GM19193 (cell line): ENCODE data around the gene GRB10.

Experiments
- POLR2A ChIP-seq: IDR thresholded peaks from 4 replicates; pipeline ENCODE4 v1.6.1; 2011; ENCODE audit not compliant: insufficient read depth, insufficient read length; ENCODE audit errors: extremely low read depth

The GRB10 gene

DNA sequence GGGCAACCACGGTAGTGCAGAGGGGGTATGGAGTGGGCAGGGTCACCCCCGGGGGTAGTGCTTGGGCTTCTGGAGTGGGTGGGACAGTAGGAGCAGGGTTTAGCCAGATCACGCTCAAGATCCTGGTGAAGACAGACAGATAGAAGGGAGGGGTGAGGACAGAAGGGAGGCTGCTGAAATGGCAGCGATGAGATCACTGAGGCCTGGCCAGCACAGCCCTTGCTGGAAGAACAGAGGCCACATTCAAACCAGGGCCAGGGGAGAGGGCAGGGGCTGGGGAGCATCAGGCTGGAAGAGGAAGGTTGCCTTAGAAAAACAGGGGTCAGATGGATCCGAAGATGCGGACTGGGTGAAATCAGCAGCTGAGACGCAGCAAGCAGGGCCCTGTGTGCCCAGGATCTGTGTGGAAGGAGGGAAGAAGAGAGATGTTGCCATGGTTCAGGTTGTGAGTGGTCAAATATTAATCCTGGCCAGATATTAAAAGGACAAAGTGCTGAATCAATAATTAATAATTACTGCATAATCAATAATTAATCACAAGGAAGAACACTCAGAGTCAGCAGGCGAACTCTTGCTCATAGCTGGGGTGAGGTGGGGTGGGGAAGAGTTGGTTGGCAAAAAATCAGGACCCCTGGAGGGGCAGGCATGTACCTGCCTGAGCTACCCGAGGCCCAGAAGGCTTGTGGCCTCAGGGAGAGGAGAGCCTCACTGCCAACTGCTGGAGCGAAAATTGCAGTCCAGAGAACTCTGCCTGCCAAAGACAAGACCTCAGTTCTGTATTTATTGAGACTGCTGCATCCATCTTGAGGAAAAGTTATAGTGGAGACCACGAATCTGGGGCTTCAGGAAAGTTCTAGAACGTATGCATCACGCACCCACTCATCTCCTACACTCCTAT lies 105.7 kb downstream of the GRB10 start:
- no peak for TF ChIP-seq POLR2A

GRCh38 chr7:50676079-50676478 lies 106.6 kb downstream of the GRB10 start:
- TF ChIP-seq POLR2A, result no peak

GRCh38 chr7:50674896-50675835 lies 107.5 kb downstream of the GRB10 start:
- no peak for TF ChIP-seq POLR2A

DNA sequence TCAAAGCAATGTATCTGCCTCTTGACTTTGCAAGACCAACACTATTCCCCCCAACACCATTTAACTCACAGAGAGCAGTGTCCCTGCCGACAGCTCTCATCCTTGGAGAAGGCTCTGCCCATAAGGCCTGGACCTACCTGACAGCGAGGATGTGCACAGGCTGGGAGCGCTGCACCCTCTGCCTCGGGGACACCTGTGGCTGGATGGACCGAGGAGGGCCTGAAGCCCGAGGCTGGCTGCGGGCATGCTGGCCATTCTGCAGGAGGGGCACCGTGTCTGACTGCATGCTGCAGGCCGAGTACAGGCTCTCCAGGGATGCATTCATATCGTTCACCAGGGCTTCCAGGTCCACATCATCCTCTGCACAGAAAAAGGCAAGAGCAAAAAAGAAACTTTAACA lies 108.4 kb downstream of the GRB10 start:
- no peak for TF ChIP-seq POLR2A

DNA sequence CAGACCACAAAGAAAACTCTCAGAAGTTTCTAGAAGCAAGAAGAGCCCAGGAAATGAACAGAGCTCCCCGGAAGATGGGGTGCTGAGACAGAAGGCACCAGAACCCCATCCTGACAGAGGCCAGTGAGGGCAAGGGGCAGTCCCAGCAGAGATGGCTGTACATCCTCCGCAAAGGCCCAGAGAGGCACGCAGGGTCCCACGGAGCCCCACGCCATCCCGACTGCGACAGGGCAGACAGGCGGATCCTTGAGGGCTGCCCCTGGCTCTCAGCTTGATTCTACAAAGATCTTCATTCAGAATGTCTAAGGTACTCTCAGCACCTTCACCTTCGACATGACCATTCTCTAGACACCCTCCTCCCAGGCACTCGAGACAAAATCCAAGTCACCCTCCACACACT lies 109.6 kb downstream of the GRB10 start:
- TF ChIP-seq POLR2A, result no peak

- TF ChIP-seq POLR2A, result no peak
Observed at GRCh38 chr7:50672045-50672444, 110.7 kb downstream of the GRB10 start.

- TF ChIP-seq POLR2A, result no peak
Observed at GRCh38 chr7:50671386-50671785, 111.3 kb downstream of the GRB10 start.

GRCh38 chr7:50669890-50670289 lies 112.8 kb downstream of the GRB10 start:
- TF ChIP-seq POLR2A, result no peak

DNA sequence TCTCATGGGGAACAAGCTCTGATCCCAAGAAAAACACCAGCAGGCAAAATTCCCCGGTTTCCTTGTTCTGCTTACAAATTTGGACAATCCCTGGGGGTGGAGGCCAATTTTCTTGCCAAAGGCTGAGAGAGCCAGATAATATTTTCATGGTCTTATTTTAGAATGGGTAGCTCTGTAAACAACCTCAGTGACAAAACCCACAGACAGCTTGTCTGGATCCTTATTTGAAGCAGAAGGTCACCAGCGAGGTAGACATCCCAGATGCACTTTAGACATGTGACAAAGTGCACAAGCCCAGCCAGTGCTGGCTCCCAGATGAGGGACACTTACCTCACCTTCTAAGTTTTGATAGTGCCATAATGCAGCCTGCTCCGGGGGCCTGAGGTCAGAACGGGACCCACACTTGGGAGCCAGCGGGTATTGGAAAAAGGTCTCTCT lies 114.9 kb downstream of the GRB10 start:
- TF ChIP-seq POLR2A, result no peak

DNA sequence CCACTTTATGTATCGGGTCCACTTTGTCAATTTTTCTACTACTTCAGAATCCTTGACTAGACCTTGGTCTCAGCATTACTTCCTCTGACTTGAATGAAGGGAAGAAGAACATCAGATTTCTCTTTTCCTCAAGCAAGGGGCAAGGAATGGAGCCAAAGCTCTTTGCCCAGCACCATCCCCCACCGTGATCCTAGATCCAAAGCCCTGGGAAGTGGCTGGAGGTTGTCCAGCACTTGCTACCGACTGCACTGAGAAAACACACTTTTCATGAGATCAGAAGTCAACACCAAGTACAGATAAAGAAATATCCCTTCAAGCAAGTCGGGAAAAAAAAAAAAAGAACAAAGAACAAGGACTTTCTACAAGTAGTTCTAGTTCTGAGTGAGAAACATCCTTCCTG lies 115.4 kb downstream of the GRB10 start:
- TF ChIP-seq POLR2A, result no peak

DNA sequence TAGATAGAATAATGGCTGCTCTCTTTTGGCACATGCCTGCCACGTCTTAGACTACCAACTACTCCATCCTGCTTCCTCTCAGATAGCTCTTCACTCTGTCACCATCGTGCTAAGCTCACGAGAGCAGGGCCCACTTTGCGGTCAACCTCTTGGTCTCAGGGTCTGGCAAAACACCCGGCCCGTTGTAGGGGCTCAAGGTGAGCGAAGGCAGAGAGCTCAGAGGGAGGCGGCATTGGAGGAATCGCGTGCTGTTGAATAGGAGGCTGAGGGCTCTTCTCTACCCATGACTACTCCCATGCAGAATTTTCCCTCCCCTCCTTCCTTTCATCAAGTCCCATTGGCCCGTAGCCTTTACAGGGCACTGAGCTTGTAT lies 116.6 kb downstream of the GRB10 start:
- no peak for TF ChIP-seq POLR2A

DNA sequence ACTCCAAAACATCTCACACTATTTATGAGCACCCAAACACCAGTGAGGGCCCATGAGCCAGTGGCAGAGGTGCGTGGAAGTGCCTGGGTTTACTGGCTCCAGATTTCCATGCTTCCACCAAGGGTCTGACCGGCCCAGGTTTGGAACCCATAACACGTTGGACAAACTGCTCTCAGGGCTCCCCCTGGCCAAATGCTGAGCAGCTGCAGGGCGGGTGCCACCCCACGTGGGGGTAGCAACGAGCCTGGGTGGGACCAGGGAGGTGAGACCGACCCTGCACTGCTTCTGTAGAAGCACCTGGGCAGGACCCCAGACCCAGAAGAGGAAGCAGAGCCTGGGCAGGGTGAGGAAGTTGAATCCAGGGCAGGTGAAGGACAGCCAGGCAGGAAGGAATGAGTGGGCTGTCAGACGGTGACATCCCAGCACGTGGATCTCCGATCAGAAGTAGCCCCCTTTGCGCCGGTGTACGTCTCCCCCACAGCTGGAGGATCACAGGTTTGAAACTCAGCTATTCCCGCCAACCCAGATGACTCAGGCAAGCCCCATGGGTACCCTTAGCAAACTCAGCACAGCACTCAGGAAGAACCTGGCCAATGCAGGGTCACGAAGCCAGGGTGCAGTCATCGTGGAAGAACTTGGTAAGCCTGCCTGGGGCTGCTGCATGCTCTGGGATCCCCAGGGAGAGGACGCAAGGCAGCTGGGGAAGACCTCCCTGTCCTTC lies 117.1 kb downstream of the GRB10 start:
- TF ChIP-seq POLR2A, result no peak

DNA sequence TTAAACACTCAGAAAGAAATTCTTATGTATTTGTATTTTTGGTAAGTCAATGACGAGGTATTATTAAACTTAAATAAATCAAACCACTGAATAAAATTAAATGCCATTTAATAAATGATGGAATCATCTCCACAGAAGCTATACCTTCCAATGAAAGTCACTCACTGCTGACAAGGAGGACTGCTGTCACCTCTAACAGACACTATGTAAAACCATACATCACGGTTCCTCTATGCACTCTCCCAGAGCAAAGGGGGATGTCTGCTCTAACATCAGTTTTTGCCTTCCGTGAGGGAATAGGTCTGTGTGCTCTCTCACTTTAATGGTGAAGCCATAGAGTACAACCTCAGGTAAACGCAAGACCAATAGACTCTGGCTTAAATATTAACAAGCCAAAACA lies 117.8 kb downstream of the GRB10 start:
- no peak for TF ChIP-seq POLR2A

GRCh38 chr7:50664461-50664922 lies 118.2 kb downstream of the GRB10 start:
- no peak for TF ChIP-seq POLR2A

GRCh38 chr7:50663396-50664102 lies 119.1 kb downstream of the GRB10 start:
- TF ChIP-seq POLR2A, result no peak

- TF ChIP-seq POLR2A, result no peak
Observed at GRCh38 chr7:50662996-50663395, 119.7 kb downstream of the GRB10 start.
